OCI-LY3 (cell line): ENCODE results near the gene JAKMIP2.
"Not testable (repeated sequence)": the region's sequence is repeated elsewhere in the genome, so short reads cannot be mapped to it uniquely, and the experiment has no call there.

ENCODE experiments used
- H2AFZ ChIP-seq: fragments of 200-600, 300-600 bp; shearing (Covaris generic); 2 replicates; pipeline ENCODE4 v1.6.0; 2014; ENCODE audit warnings: antibody characterized with exemption, low read depth, low read length
- H3K27ac ChIP-seq: fragments of 200-600, 300-600 bp; sonication (generic); 2 replicates; pipeline ENCODE4 v1.5.1; 2014; ENCODE audit warnings: mild to moderate bottlenecking, low read length, moderate library complexity, mixed read lengths
- H3K27me3 ChIP-seq: fragments of 200-600, 300-600 bp; sonication (generic); 2 replicates; pipeline ENCODE4 v1.6.1; 2014; ENCODE audit warnings: low read depth, low read length, mixed read lengths
- H3K36me3 ChIP-seq: fragments of 200-600, 300-600 bp; sonication (generic); replicated peaks from 2 replicates; pipeline ENCODE3; 2014; ENCODE audit warnings: low read depth, low read length, mixed read lengths
- H3K4me1 ChIP-seq: fragments of 300-600, 200-600 bp; sonication (generic); 2 replicates; pipeline ENCODE4 v1.6.1; 2014; ENCODE audit warnings: low read length, mixed read lengths
- H3K4me2 ChIP-seq: fragments of 200-600, 300-600 bp; sonication (generic); 2 replicates; pipeline ENCODE4 v1.6.1; 2014; ENCODE audit warnings: low read length, mixed read lengths
- H3K4me3 ChIP-seq: fragments of 300-600, 200-600 bp; sonication (generic); 2 replicates; pipeline ENCODE4 v1.5.1; 2014; ENCODE audit warnings: antibody characterized with exemption, mild to moderate bottlenecking, low read length, moderate library complexity
- H3K79me2 ChIP-seq: fragments of 300-600, 200-600 bp; shearing (Covaris generic); 2 replicates; pipeline ENCODE4 v1.6.1; 2014; ENCODE audit warnings: mild to moderate bottlenecking, low read length, mixed read lengths
- H3K9ac ChIP-seq: fragments of 300-600, 200-600 bp; shearing (Covaris generic); 2 replicates; pipeline ENCODE4 v1.6.0; 2014; ENCODE audit warnings: mild to moderate bottlenecking, low read length, moderate library complexity
- H3K9me3 ChIP-seq: fragments of 200-600, 300-600 bp; shearing (Covaris generic); 2 replicates; pipeline ENCODE4 v1.6.1; 2014; ENCODE audit warnings: low read length, mixed read lengths; ENCODE audit not compliant: insufficient read depth
- H4K20me1 ChIP-seq: fragments of 200-600, 300-600 bp; sonication (generic); 2 replicates; pipeline ENCODE4 v1.6.1; 2016; ENCODE audit warnings: low read length, mixed read lengths; ENCODE audit not compliant: insufficient read depth
- CTCF ChIP-seq: fragments of 200-600, 300-600 bp; sonication (generic); IDR thresholded peaks from 2 replicates; pipeline ENCODE4 v1.5.1; 2014; ENCODE audit warnings: antibody characterized with exemption, low read length, low read depth
- EZH2phosphoT487 ChIP-seq: fragments of 200-600 bp; shearing (Covaris generic); IDR thresholded peaks from 2 replicates; pipeline ENCODE4 v1.6.1; 2018; ENCODE audit warnings: antibody characterized with exemption, mixed run types, low read depth

JAKMIP2 gene

GRCh38 chr5:147805030-147805454 is 22.5 kb upstream of the JAKMIP2 start:
- TF ChIP-seq CTCF (no peak), EZH2phosphoT487 (no peak)
- Histone ChIP-seq H3K27me3 (peaks cover 21% of the 10 kb centered on the region), H3K4me3 (no peak overlapping the region), H2AFZ (no peak overlapping the region), H3K4me1 (peaks cover 13% of the 10 kb centered on the region), H3K9ac (no peak overlapping the region), H3K9me3 (no peaks in the 10 kb centered on the region), H3K27ac (no peak overlapping the region), H4K20me1 (no peaks in the 10 kb centered on the region), H3K36me3 (no peaks in the 10 kb centered on the region), H3K4me2 (peak overlapping the region; percentile 60), H3K79me2 (no peaks in the 10 kb centered on the region)

DNA sequence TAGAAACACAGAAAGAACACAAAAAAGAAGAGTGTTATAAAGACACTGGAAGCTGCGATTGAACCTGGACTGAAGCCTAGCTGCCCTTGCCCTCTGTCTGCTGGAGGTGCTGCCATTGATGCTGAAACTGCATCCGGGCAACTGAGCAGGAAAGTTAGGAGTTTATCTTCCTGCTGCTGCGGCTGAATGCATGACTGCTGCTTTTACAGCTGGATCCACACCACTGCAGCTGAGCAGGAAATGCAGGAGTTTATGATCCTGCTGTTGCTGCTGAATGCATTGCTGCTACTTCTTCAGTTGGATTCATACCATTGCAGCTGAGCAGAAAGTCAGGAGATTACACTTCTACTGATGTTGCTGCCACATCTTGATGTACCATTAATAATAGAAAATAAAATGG is 21.8 kb upstream of the JAKMIP2 start:
- peaks cover 13% of the 10 kb centered on the region for H3K4me1 ChIP-seq
- no peaks in the 10 kb centered on the region for H3K36me3 ChIP-seq
- peaks cover 23% of the 10 kb centered on the region for H3K27me3 ChIP-seq
- H3K9ac ChIP-seq: no peak overlapping the region
- no peak overlapping the region for H3K4me3 ChIP-seq
- TF ChIP-seq EZH2phosphoT487: no peak
- no peak overlapping the region for H2AFZ ChIP-seq
- H3K27ac ChIP-seq: no peak overlapping the region
- H3K79me2 ChIP-seq: no peaks in the 10 kb centered on the region
- H3K4me2 ChIP-seq: no peak overlapping the region
- H3K9me3 ChIP-seq: no peaks in the 10 kb centered on the region
- H4K20me1 ChIP-seq: no peaks in the 10 kb centered on the region

DNA sequence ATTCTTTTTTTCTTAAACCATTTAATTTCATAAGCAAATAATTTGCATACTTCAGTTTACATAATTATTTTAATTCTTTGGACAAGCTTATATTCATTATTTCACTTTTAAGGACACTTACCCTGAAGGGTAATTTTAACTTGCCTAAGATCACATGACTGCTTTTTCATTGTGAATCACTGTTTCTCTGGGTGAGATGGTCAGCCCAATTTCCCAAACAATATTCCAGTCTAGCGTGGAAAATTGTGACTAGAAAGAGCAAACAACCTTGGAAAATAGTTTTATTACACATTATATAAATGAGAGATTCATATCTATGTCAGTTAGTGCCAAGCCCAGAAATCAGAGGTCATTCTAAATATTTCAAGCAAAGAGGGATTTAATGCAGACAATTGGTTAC is 21.4 kb upstream of the JAKMIP2 start:
- Histone ChIP-seq H3K36me3 (no peaks in the 10 kb centered on the region), H4K20me1 (no peaks in the 10 kb centered on the region), H3K79me2 (no peaks in the 10 kb centered on the region), H3K4me3 (no peak overlapping the region), H3K27me3 (peaks cover 23% of the 10 kb centered on the region), H3K27ac (no peak overlapping the region), H3K9ac (no peak overlapping the region), H2AFZ (no peak overlapping the region), H3K4me1 (peaks cover 13% of the 10 kb centered on the region), H3K9me3 (no peaks in the 10 kb centered on the region), H3K4me2 (no peak overlapping the region)
- no peak for TF ChIP-seq EZH2phosphoT487
- no peak for TF ChIP-seq CTCF

DNA sequence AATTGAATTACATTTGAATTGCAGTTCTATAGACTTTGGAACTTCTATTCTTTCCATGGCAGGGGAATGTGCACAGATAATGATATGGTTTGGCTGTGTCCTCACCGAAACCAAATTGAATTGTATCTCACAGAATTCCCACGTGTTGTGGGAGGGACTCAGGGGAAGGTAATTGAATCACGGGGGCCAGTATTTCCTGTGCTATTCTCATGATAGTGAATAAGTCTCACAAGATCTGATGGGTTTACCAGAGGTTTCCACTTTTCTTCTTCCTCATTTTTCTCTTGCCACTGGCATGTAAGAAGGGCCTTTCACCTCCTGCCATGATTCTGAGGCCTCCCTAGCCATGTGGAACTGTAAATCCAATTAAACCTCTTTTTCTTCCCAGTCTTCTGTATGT is 20.6 kb upstream of the JAKMIP2 start:
- not testable (repeated sequence) for H3K4me2 ChIP-seq, H3K27ac ChIP-seq, H3K9ac ChIP-seq, H3K4me3 ChIP-seq, H4K20me1 ChIP-seq, H3K9me3 ChIP-seq, H2AFZ ChIP-seq, H3K79me2 ChIP-seq, H3K36me3 ChIP-seq
- peaks cover 13% of the 10 kb centered on the region for H3K4me1 ChIP-seq
- H3K27me3 ChIP-seq: peaks cover 23% of the 10 kb centered on the region

DNA sequence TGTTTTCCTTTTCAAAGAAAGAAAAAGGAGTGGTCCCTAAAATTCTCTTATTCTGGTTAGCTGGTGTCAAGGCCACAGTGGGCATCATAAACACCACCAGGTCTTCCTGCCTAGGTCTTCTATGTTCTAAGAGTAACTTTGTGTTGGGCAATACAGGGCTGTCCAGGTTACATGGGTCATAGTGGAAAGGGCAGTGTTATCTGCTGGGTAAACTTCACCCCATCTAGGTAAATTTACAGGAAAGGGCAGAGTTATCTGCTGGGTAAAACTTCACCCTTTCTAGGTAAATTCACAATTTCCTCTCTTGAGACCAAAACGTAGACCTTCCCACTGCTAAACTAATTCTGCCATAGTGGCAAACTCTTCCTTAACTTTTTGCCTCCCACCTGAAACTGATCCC is 18.9 kb upstream of the JAKMIP2 start:
- Histone ChIP-seq H2AFZ (no peak overlapping the region), H3K9me3 (no peaks in the 10 kb centered on the region)

More for the DNA sequence above, 18.9 kb upstream of the JAKMIP2 start:
- TF ChIP-seq CTCF: no peak
- no peak for TF ChIP-seq EZH2phosphoT487
- Histone ChIP-seq H3K4me2 (no peak overlapping the region), H3K4me1 (peaks cover 13% of the 10 kb centered on the region), H3K9ac (no peak overlapping the region), H3K4me3 (no peak overlapping the region), H4K20me1 (no peaks in the 10 kb centered on the region), H3K27ac (no peak overlapping the region), H3K36me3 (no peaks in the 10 kb centered on the region), H3K27me3 (peaks cover 23% of the 10 kb centered on the region), H3K79me2 (no peaks in the 10 kb centered on the region)
